ENCODE data around the gene GABRB3. TPM values are rescaled to one million over a fixed set of nuclear protein-coding genes. Genes with fewer than 3 reads are reported as not detected.
A peak's percentile ranks its signal among the peaks of the same experiment; 100 is the strongest.

GABRB3 gene
- total RNA-seq, 1 donor from 2014 or later: 2.2 TPM

- intact Hi-C loops (cut with DNase I): no loop called here
- no peak for DNase-seq (ENCODE audit: missing footprints)
- no peak for ATAC-seq
These were observed 177.3 kb downstream of the GABRB3 start for GRCh38 chr15:26595611-26596010.

DNA sequence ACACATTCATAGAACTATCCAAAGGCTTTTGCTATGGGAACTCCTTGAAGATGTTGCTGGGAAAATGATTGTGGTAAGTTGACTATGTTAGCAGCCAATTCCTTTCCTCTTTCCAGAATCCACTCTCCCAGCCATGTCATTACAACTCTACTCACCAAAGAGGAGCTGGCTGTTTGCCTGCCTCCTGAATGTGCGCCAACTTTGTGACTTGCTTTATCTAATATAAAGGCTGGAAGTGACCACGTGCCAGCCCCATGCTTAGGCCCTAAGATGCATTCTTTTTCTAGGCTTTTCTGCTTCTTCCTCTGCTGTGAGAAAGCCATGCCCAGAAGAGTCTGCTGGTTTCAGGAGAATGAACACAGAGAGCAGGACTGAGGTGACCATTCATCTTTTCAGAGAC, 182.2 kb downstream of the GABRB3 start:
- DNase-seq (ENCODE audit: missing footprints): no peak
- intact Hi-C loops (cut with DNase I): no loop called here
- ATAC-seq: no peak

- DNase-seq (ENCODE audit: missing footprints) (no peak), ATAC-seq (no peak)
- intact Hi-C loops (cut with DNase I): no loop called here
These were observed 190.0 kb downstream of the GABRB3 start for GRCh38 chr15:26582840-26583239.

- DNase-seq (ENCODE audit: missing footprints) (no peak), ATAC-seq (no peak)
- intact Hi-C loops (cut with DNase I): no loop called here
These were observed 191.9 kb downstream of the GABRB3 start for GRCh38 chr15:26580943-26581342.

- DNase-seq (ENCODE audit: missing footprints): no peak
- intact Hi-C loops (cut with DNase I): no loop called here
- no peak for ATAC-seq
These were observed 200.1 kb downstream of the GABRB3 start for GRCh38 chr15:26572602-26573350.

DNA sequence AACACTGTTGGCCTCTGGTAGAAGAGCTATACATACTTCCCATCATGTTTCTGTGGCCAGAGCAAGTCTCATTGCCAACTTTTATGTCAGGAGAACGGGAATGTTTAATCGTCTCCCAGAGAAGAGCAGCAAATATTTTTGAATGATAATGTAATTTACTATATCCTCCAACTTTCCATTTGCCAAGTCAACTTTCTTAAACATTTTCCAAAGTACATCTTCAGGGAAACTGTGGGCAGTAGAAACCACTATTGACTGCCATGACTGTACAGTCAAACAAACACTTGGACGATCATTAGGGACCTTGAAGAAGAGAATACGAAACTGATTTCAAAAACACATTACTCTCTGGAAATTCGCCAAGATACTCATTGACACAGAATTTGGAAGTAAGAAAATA, 201.5 kb downstream of the GABRB3 start:
- no peak for DNase-seq (ENCODE audit: missing footprints)
- ATAC-seq: no peak
- intact Hi-C loops (cut with DNase I): no loop called here

GRCh38 chr15:26565542-26565941, 207.3 kb downstream of the GABRB3 start:
- ATAC-seq (no peak), DNase-seq (ENCODE audit: missing footprints) (no peak)
- intact Hi-C loops (cut with DNase I): no loop called here

GRCh38 chr15:26564361-26564760, 208.5 kb downstream of the GABRB3 start:
- DNase-seq (ENCODE audit: missing footprints) (no peak), ATAC-seq (no peak)
- intact Hi-C loops (cut with DNase I): no loop called here

- ATAC-seq (peak; percentile 79), DNase-seq (ENCODE audit: missing footprints) (no peak)
- intact Hi-C loops (cut with DNase I): no loop called here
These were observed 210.5 kb downstream of the GABRB3 start for GRCh38 chr15:26562336-26562735.

DNA sequence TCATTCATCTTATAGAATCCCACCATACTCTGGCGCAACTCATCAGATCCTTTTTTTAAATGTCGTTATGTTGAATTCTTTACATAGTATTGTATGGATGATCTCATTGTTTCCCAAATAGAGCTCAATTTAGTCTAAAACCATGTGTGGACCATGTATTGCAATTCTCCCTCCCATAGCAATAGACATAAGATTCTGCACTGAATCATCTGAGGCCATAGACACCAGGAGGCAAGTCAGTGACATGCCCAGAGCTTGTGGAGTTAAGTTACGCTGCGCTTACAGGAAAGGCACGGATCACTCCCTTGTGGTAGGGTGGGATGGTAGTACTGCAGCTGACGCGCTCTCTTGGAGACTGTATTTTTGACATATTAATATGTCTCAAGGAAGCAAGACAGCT, 211.0 kb downstream of the GABRB3 start:
- ATAC-seq (peak; percentile 10), DNase-seq (ENCODE audit: missing footprints) (no peak)
- intact Hi-C loops (cut with DNase I): no loop called here

- intact Hi-C loops (cut with DNase I): no loop called here
- DNase-seq (ENCODE audit: missing footprints) (no peak), ATAC-seq (peak; percentile 96)
These were observed 211.7 kb downstream of the GABRB3 start for GRCh38 chr15:26561130-26561529.

DNA sequence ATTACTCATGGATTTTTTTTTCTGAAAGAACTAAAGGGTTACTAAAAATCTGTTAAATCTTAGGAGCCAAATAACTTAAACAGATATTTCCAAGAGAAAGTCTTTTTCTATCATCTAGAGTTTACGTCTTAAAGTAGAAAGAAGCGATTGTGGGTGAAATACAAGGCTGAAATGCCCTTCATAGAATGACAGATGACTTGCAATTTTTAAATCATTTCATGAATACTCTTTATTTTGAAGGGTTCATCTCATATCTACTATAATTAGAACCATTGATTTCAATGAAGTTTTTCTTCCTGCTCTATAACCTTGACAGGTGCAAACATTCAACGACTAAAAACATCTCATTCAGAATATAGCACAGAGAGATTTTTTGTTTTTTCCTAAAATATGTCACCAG, 217.0 kb downstream of the GABRB3 start:
- DNase-seq (ENCODE audit: missing footprints) (no peak), ATAC-seq (no peak)
- intact Hi-C loops (cut with DNase I): no loop called here

GRCh38 chr15:26551473-26551872, 221.4 kb downstream of the GABRB3 start:
- ATAC-seq (peak; percentile 34), DNase-seq (ENCODE audit: missing footprints) (no peak)
- intact Hi-C loops (cut with DNase I): no loop called here

- DNase-seq (ENCODE audit: missing footprints) (no peak), ATAC-seq (no peak)
- intact Hi-C loops (cut with DNase I): no loop called here
These were observed 222.0 kb downstream of the GABRB3 start for GRCh38 chr15:26550880-26551279.

DNA sequence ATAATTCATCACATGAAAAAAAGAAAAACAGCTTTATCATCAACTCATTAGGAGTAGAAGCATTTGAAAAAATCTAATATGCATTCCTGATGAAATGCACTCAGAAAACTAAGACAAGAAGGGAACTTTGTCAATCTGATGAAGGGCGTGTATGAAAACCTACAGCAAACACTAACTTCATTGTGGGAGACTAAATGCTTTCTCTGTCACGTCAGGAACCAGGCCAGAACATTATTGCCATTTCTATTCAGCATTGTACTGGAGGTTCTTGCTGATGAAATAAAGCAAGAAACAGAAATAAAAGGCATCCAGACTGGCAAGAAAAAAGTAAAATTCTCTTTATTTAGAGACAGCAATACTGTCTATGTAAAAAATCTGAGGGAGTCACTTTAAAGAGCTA, 235.2 kb downstream of the GABRB3 start:
- DNase-seq (ENCODE audit: missing footprints) (no peak), ATAC-seq (no peak)
- intact Hi-C loops (cut with DNase I): no loop called here

GRCh38 chr15:26531489-26531888, 241.4 kb downstream of the GABRB3 start:
- ATAC-seq: no peak
- no peak for DNase-seq (ENCODE audit: missing footprints)
- intact Hi-C loops (cut with DNase I): no loop called here

- DNase-seq (ENCODE audit: missing footprints): no peak
- ATAC-seq: no peak
- intact Hi-C loops (cut with DNase I): no loop called here
These were observed 247.8 kb downstream of the GABRB3 start for GRCh38 chr15:26525096-26525495.

DNA sequence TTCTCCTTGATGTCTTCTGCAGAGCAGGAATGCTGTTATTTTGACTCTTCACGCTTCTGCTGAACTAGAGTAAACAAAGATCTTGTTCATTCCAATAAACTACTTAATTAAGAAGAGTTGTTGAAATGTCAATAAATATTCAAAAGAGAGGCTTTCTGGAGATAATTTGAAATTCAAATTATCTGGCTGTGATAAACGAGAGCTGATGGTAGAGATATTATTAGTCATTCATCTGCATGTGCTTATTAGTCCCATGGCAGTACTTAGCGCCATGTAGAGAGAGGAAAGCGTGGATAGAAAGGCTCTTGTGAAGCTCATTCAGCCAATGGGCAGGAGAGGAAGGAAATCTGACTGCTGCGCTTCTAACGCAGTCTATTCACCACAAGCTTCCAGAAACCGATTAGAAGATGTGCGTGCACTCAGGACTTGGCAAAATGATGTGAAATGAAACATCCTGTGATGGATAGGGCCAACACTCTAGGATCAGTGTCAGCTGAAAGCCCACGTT, 251.1 kb downstream of the GABRB3 start:
- DNase-seq (ENCODE audit: missing footprints) (no peak), ATAC-seq (no peak)
- intact Hi-C loops (cut with DNase I): no loop called here

DNA sequence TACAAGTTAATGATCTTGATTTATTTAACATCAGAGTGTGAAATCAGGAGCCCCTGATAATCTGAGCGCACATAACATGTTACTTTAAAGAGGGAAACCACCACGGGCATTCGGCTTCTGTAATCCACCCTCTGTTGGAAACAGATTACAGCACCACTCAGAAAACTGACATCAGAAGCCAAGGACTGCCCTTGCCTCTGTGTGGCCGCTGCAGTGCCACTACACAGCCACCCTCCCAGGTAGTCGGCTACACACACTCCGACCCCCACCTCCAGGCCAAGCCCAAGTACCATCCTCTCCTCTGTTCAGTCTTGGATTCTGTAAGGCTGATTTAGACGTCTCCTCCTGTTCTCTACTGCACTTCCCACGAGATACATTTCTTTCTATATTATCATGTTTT, 251.7 kb downstream of the GABRB3 start:
- ATAC-seq: no peak
- intact Hi-C loops (cut with DNase I): no loop called here

GRCh38 chr15:26518885-26519284, 254.0 kb downstream of the GABRB3 start:
- intact Hi-C loops (cut with DNase I): no loop called here
- DNase-seq (ENCODE audit: missing footprints) (no peak), ATAC-seq (no peak)

More for the DNA sequence above, 251.7 kb downstream of the GABRB3 start:
- no peak for DNase-seq (ENCODE audit: missing footprints)

Data from Right ventricle myocardium inferior (tissue), 1 donor.